Tibial nerve (tissue), 4 donors: Measurements from ENCODE around the gene CDC42BPB.

Experiments used
- CTCF ChIP-seq, 5 experiments: fragments of 200-600 bp in 3 of 5; fragments of 450-650 bp in 2 of 5; sonication (generic) in 3 of 5; IDR thresholded peaks; one replicate each; pipeline ENCODE4 v1.5.1; 2016 to 2019; ENCODE audit warnings: antibody characterized with exemption in 5 of 5, mild to moderate bottlenecking in 3 of 5, moderate library complexity in 2 of 5
- EP300 ChIP-seq, 2 donors: sonication (generic); formaldehyde crosslinking; IDR thresholded peaks; one replicate each; pipeline ENCODE4 v1.6.1; 2017; ENCODE audit warnings: antibody characterized with exemption in 2 of 2, mild to moderate bottlenecking in 1 of 2
- POLR2A ChIP-seq, 2 donors: fragments of 450-650 bp; IDR thresholded peaks; one replicate each; pipeline ENCODE4 v1.6.1; 2017; ENCODE audit warnings: antibody characterized with exemption in 2 of 2, mild to moderate bottlenecking in 2 of 2, moderate library complexity in 2 of 2

GRCh38 chr14:102931580-102932285 lies 125.6 kb downstream of the CDC42BPB start:
- no peak for TF ChIP-seq CTCF (IDR thresholded peaks at IDR 0.05)
- TF ChIP-seq EP300 (IDR thresholded peaks at IDR 0.05), result no peak
- TF ChIP-seq POLR2A (IDR thresholded peaks at IDR 0.05), result no peak
